Measurements from ENCODE around the gene NRG3. TPM values are rescaled to one million over a fixed set of nuclear protein-coding genes. Genes with fewer than 3 reads are reported as not detected.

NRG3 gene
- total RNA-seq, 1 donor from 2014 or later = 6.1 TPM

DNA sequence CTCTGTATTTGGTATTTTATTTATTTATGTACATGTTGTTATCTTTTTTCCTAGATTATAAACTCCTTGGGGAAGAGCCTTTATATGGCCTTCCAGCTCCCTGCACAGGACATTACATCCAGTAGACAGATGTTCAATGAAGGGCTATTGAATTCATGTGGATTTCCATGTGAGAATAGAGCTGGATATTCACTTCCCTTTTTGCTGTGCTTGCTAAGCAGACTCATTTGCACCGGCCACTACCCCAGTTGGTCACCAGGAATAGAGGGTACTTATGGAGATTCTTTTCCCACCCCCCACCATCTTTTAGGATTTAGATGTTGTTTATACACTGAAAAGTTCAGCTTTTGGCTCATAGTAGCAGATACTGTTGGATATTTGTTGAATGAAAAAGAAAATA, 374.1 kb downstream of the NRG3 start:
- Mint-ChIP-seq H3K27ac (no peak overlapping the region), H3K4me1 (ENCODE audit: unreplicated experiment) (peaks cover 12% of the 10 kb centered on the region), H3K9me3 (peaks cover 6% of the 10 kb centered on the region), H3K27me3 (peaks cover 5% of the 10 kb centered on the region), H3K36me3 (no peaks in the 10 kb centered on the region), H3K4me3 (no peak overlapping the region)
- DNase-seq (ENCODE audit: extremely low spot score, unreplicated experiment) = no peak
- TF ChIP-seq, protein P1, sequence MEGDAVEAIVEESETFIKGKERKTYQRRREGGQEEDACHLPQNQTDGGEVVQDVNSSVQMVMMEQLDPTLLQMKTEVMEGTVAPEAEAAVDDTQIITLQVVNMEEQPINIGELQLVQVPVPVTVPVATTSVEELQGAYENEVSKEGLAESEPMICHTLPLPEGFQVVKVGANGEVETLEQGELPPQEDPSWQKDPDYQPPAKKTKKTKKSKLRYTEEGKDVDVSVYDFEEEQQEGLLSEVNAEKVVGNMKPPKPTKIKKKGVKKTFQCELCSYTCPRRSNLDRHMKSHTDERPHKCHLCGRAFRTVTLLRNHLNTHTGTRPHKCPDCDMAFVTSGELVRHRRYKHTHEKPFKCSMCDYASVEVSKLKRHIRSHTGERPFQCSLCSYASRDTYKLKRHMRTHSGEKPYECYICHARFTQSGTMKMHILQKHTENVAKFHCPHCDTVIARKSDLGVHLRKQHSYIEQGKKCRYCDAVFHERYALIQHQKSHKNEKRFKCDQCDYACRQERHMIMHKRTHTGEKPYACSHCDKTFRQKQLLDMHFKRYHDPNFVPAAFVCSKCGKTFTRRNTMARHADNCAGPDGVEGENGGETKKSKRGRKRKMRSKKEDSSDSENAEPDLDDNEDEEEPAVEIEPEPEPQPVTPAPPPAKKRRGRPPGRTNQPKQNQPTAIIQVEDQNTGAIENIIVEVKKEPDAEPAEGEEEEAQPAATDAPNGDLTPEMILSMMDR (conservative IDR thresholded peaks at IDR 0.05) = no peak

DNA sequence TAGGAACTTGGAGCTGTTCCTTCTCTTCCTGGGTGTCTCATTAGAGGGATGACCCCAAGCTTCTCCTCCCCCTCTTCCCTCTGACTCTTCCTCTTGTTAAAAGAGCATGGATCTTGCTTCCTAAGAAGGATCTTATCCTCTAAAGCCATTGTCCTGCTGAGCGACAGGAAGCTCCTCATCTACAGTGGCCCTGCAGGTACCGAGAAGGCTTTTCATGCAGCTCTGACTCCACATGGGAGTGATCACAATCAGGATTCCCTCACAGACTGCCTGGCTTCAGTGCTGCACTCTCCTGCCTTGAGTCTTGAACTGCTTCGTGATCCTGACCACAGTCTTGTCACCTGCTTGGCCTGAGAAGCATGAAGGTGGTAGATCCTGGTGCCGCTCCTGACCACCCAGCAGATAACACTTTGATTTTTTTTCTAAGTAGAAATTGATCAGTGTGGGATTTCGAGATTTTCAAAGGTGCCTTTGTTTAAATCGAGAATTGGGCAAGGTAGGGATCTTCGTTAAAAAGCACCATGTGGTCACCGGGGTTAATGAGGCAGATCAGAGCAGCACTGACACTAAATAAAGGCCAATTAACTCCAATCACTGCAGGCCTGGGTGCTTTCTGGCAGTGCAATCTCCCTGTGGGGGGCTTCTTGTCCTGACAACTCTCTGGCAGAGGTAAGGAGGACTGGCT, 376.4 kb downstream of the NRG3 start:
- TF ChIP-seq, protein P1 (conservative IDR thresholded peaks at IDR 0.05) = no peak
- H3K4me3 Mint-ChIP-seq = no peak overlapping the region
- H3K4me1 Mint-ChIP-seq (ENCODE audit: unreplicated experiment) = peaks cover 6% of the 10 kb centered on the region
- no peak for DNase-seq (ENCODE audit: extremely low spot score, unreplicated experiment)
- peaks cover 9% of the 10 kb centered on the region for H3K9me3 Mint-ChIP-seq
- no peak overlapping the region for H3K27ac Mint-ChIP-seq
- no peaks in the 10 kb centered on the region for H3K36me3 Mint-ChIP-seq
- peaks cover 5% of the 10 kb centered on the region for H3K27me3 Mint-ChIP-seq

DNA sequence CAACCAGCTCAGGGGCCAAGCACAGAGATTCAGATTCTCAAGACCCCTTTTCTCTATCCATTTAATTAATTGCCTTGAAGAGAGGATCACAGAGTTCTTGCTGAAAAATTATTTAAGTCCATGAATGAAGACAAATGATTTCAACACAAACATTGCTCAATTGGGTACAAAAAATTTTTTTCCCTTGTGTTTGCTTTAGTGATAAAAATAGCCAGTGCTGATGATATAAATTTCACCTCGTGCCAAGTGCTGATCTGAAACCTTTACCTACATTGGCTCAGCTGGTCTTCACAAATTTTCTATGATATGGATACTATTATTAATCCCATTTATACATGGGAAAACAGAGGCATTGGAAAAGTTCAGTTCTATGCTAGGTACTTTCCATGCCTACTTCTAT, 377.1 kb downstream of the NRG3 start:
- peaks cover 10% of the 10 kb centered on the region for H3K4me1 Mint-ChIP-seq (ENCODE audit: unreplicated experiment)
- H3K4me3 Mint-ChIP-seq = no peak overlapping the region
- peaks cover 12% of the 10 kb centered on the region for H3K9me3 Mint-ChIP-seq
- H3K36me3 Mint-ChIP-seq = no peaks in the 10 kb centered on the region
- H3K27me3 Mint-ChIP-seq = peaks cover 5% of the 10 kb centered on the region
- no peak overlapping the region for H3K27ac Mint-ChIP-seq
- no peak for DNase-seq (ENCODE audit: extremely low spot score, unreplicated experiment)
- TF ChIP-seq, protein P1 (conservative IDR thresholded peaks at IDR 0.05) = no peak

DNA sequence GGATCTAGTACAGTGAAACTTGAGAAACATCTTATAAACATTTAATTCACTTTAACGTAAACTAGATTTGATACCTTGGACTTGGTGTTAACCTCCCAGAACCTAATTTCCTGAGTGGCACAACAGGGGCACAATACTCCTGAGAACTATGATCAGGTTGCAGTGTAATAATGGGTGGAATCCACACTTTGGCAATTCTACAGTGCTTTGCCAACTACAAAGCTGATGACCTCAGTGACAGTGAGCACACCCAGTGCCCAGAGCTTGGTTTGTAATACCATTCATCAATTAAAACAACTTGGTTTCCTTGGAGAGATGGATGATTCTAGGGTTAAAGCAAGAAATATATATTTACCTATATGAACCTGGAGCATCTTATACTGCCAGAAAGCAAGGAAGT, 379.2 kb downstream of the NRG3 start:
- Mint-ChIP-seq H3K36me3 (no peaks in the 10 kb centered on the region), H3K9me3 (peaks cover 12% of the 10 kb centered on the region), H3K27ac (no peak overlapping the region), H3K4me1 (ENCODE audit: unreplicated experiment) (peaks cover 10% of the 10 kb centered on the region), H3K4me3 (no peak overlapping the region), H3K27me3 (peaks cover 5% of the 10 kb centered on the region)
- no peak for DNase-seq (ENCODE audit: extremely low spot score, unreplicated experiment)
- TF ChIP-seq, protein P1 (conservative IDR thresholded peaks at IDR 0.05) = no peak

DNA sequence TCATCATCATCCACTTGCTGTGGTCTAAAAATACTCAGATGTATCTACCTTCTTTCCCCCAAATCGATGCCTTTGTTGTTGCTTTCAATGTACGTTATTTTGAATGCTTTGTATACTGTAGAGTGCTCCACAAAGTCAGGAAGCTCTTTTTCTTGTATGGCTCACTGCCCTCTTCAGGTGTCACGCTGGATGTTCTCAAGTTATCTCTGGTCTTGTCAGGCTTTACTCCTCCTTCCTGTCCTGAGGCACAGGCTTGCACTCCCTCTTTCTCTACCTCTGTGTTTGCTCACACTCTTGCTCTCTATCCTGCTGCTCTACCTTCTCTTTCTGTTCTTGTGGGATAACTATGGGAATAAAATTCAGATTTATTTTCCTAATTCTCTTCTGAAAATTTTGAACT, 381.3 kb downstream of the NRG3 start:
- H3K4me3 Mint-ChIP-seq = no peak overlapping the region
- TF ChIP-seq, protein P1 (conservative IDR thresholded peaks at IDR 0.05) = no peak
- H3K4me1 Mint-ChIP-seq (ENCODE audit: unreplicated experiment) = peaks cover 7% of the 10 kb centered on the region
- H3K36me3 Mint-ChIP-seq = no peaks in the 10 kb centered on the region
- H3K9me3 Mint-ChIP-seq = peaks cover 7% of the 10 kb centered on the region
- no peak for DNase-seq (ENCODE audit: extremely low spot score, unreplicated experiment)
- no peak overlapping the region for H3K27ac Mint-ChIP-seq
- H3K27me3 Mint-ChIP-seq = peaks cover 5% of the 10 kb centered on the region

Data from type B pancreatic cell (in vitro differentiated cells).